ENCODE data around the gene ZFP30.

GRCh38 chr19:37698216-37698615 is 43.0 kb upstream of the ZFP30 start:
- TF ChIP-seq TAF1 (IDR thresholded peaks at IDR 0.05; ENCODE audit: low read depth, low read length) (no peak), POLR2AphosphoS5 (IDR thresholded peaks at IDR 0.05; ENCODE audit: low read depth, low read length) (no peak), POLR2A (IDR thresholded peaks at IDR 0.05; ENCODE audit: low read depth, low read length) (no peak)

All from GM12891 (cell line).